AG04449 (cell line): ENCODE measurements around the gene LSM4.

ENCODE experiments used
- CTCF ChIA-PET: fragments of 350-600 bp; formaldehyde crosslinking; extraction: SDS; loops from one replicate; lab custom pipeline; 2021; ENCODE audit warnings: antibody characterized with exemption; lab: Yijun Ruan, JAX
- POLR2A ChIA-PET: fragments of 400-600, 350-600 bp; formaldehyde crosslinking; extraction: SDS; loops from one replicate; lab custom pipeline; 2020; ENCODE audit warnings: antibody characterized with exemption, inconsistent platforms; lab: Yijun Ruan, JAX
- DNase-seq: peaks from one replicate; pipeline ENCODE4 v3.0.0-alpha.2; 2010; ENCODE audit warnings: low read depth, low spot score
- H3K4me3 ChIP-seq: 2 replicates; pipeline ENCODE4 v1.5.1; 2011; ENCODE audit warnings: low read depth, mild to moderate bottlenecking, control low read depth, low read length
- TF ChIP-seq, protein P1 (sequence below): IDR thresholded peaks from one replicate; pipeline ENCODE4 v1.5.1; 2011; ENCODE audit warnings: mild to moderate bottlenecking, moderate library complexity, low read length, control low read depth, inconsistent platforms; ENCODE audit not compliant: insufficient read depth; ENCODE audit errors: missing control alignments

LSM4 gene

DNA sequence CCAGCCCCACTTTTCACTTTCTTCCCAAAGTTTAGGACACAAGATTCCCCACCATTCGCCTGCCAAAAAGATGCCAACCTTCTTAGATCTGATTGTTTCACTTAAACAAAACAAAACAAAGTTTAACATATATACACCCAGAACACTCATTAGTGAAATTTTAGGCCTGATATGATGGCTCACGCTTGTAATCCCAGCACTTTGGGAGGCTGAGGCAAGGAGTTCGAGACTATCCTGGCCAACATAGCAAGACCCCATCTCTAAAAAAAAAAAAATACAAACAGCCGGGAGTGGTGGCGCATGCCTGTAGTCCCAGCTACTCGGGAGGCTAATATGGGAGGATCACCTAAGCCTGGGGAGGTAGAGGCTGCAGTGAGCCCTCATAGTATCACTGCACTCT, 22.4 kb upstream of the LSM4 start:
- POLR2A ChIA-PET = interaction anchor here (0.5 kb wide), 1 partner anchor 22 kb away, joined by 4 read pairs; no protein-coding TSS in a partner anchor
- TF ChIP-seq, protein P1, sequence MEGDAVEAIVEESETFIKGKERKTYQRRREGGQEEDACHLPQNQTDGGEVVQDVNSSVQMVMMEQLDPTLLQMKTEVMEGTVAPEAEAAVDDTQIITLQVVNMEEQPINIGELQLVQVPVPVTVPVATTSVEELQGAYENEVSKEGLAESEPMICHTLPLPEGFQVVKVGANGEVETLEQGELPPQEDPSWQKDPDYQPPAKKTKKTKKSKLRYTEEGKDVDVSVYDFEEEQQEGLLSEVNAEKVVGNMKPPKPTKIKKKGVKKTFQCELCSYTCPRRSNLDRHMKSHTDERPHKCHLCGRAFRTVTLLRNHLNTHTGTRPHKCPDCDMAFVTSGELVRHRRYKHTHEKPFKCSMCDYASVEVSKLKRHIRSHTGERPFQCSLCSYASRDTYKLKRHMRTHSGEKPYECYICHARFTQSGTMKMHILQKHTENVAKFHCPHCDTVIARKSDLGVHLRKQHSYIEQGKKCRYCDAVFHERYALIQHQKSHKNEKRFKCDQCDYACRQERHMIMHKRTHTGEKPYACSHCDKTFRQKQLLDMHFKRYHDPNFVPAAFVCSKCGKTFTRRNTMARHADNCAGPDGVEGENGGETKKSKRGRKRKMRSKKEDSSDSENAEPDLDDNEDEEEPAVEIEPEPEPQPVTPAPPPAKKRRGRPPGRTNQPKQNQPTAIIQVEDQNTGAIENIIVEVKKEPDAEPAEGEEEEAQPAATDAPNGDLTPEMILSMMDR = no peak
- CTCF ChIA-PET = interaction anchor here (1.0 to 11.1 kb wide), 7 partner anchors 12 to 69 kb away, joined by 3 to 298 read pairs (median 8); partner anchors contain the start of genes LSM4 and SSBP4
- DNase-seq = no peak
- H3K4me3 ChIP-seq = no peak overlapping the region

DNA sequence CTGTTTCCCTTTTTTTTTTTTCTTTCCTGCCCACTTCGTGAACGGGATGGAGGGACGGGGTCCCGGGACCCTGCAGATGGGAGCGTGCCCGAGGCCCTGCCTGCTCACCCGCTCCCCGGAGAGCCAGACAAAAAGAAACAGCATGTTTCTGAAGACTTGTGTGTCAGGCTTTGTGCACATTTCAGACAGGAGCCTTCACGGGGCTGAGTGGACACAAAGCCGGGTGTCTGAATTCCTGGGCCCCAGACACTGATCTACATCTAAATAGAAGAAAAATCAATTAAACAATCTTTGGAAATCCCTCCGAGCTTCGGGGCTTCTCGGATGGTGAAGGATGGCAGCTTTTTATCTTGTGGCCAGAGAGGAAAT, 21.7 kb upstream of the LSM4 start:
- no peak for DNase-seq
- no peak overlapping the region for H3K4me3 ChIP-seq
- TF ChIP-seq, protein P1 = no peak
- CTCF ChIA-PET = interaction anchor here (1.1 to 11.1 kb wide), 6 partner anchors 13 to 70 kb away, joined by 3 to 298 read pairs (median 13); partner anchors contain the start of gene SSBP4
- POLR2A ChIA-PET = no interaction called here

DNA sequence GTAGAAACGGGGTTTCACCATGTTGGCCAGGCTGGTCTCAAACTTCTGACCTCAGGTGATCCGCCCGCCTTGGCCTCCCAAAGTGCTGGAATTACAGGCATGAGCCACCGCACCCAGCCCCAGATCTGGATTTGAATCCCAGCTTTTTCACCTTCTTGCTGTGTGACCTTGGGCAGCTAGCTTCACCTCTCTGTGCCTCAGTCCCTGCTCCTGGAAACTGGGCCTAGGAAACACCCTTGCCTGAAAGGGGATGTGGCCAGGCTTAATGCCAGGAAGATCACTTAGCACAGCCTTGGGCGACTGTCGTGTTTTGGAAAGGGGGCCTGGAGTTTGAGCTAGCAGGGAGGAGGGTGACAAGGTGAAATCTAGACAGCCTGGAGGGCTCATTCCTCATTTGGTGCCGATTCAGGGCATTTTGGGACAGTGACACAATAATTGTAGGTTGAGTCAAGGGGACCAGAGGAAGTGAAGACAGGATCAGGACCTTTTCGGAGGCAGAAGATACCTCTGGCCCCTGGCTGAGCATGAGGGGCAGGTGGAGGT, 19.3 kb upstream of the LSM4 start:
- POLR2A ChIA-PET = interaction anchor here (1.0 kb wide), 1 partner anchor 60 kb away, joined by 6 read pairs; the partner anchor contains the start of gene JUND
- TF ChIP-seq, protein P1 = no peak
- no peak for DNase-seq
- H3K4me3 ChIP-seq = no peak overlapping the region
- CTCF ChIA-PET = interaction anchor here (0.6 to 11.1 kb wide), 9 partner anchors 8 to 72 kb away, joined by 3 to 298 read pairs (median 6); partner anchors contain the start of genes GDF15 and SSBP4

DNA sequence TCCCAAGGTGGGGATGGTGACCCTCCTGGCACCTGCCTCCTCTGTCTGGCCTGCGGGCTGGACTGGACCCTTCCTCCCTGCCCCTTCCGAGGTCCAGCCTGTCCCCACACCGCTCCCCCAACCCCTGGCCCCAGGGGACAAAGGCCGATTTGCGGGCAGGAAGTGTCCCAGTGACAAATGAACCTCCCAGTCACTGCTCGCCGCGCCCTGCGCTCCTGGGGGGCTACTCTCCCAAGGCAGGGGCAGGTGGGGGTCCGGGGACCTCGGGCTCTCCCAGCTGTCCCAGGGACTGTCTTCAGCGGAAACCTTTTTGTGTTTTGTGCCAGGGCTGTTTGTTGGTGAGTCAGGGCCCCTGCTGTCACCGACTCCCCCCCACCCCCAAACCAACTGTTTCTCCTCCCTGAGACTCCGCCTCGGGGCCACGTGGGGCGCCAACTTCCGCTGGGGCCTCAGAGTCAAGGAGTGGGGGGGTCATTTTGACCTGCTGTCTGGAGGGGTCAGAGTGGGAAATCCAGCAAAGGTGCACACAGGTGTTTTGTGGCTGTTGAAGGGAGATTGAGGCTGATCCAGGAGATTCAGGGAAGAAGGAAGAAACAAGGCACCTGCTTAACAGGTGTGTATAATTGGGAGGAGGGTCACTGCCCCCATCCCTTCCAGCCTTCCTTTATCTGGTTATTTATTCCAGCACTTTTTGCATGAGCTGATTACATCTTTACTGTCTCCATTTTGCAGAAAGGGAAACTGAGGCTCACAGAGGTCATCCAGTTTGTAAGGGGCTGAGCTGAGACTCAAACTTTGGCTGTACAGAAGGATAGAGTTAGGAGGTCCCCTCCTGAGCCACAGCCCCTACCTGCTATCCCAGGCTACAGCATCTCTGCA, 18.4 kb upstream of the LSM4 start:
- ChIA-PET POLR2A (interaction anchor here (1.0 to 1.3 kb wide), 2 partner anchors 59 to 61 kb away, joined by 4 to 6 read pairs; partner anchors contain the start of gene JUND), CTCF (interaction anchor here (1.7 to 11.1 kb wide), 5 partner anchors 9 to 73 kb away, joined by 6 to 298 read pairs (median 19); partner anchors contain the start of genes GDF15 and SSBP4)
- TF ChIP-seq, protein P1 = no peak
- peak overlapping the region; percentile 80 for H3K4me3 ChIP-seq
- no peak for DNase-seq

DNA sequence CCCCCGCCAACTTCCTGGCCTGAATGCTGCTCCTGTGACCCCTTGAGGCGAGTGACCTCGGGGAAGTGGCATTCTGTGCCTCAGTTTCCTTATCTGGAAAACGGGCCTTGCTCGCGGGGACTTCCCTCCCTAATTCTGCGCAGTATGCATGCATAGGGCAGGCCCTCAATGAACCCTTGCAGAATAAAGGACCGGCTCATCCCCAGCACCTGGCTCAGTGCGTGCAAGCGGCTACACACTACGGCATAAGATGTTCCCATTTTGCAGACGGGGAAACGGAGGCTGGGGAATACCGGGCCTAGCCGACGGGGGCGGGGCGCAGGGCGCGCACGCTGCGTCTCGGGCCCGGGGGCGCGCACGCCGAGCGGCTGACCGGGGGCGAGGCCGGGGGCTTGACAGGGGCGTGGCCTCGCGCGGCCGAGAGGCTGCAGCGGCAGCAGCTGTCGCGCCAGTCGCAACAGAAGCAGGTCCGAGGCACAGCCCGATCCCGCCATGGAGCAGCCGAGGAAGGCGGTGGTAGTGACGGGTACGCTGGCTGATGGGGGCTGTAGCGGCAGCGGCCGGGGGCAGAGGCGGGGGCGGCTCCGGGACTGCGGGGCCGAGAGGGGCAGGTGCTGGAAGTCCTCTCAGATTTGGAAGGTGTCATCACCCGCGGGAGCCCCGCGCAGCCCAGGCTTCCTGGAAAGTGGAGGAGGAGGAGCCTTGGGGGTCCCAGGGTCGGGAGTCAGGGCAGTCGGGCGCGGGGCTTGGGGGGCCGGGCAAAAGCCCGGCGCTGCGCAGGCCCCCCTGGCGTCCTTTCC, 17.5 kb upstream of the LSM4 start, which contains the start of gene PGPEP1:
Gene PGPEP1, plus strand, starts transcription at position 409 of the 800 bp plus-strand sequence. Its CDS starts 84 bp downstream, at position 493.
- TF ChIP-seq, protein P1 = no peak
- ChIA-PET CTCF (interaction anchor here (0.9 to 11.1 kb wide), 13 partner anchors 9 to 79 kb away, joined by 3 to 298 read pairs (median 10); partner anchors contain the start of genes LSM4 and SSBP4), POLR2A (interaction anchor here (1.0 to 1.3 kb wide), 2 partner anchors 12 to 60 kb away, joined by 4 read pairs; no protein-coding TSS in a partner anchor)
- peak within 1 kb of the TSS; percentile 80 for H3K4me3 ChIP-seq
- DNase-seq = no peak
